ENCODE results near the gene SPI1.

- TF ChIP-seq YY1 (IDR thresholded peaks at IDR 0.05; ENCODE audit: insufficient read depth, insufficient read length) = no peak
- no peak for TF ChIP-seq ZNF274 (IDR thresholded peaks at IDR 0.05; ENCODE audit: low read depth, low read length)
- no peak for TF ChIP-seq SUZ12 (IDR thresholded peaks at IDR 0.05; ENCODE audit: extremely low read depth, insufficient read depth, insufficient read length)
These were observed 22.0 kb downstream of the SPI1 start for GRCh38 chr11:47356129-47356997.

Measured in NT2/D1 (cell line).